PC-9 (cell line): Measurements from ENCODE around the gene CYSRT1.

ENCODE experiments used
- CTCF ChIP-seq: fragments of 200-600 bp; sonication (generic); conservative IDR thresholded peaks from 2 replicates; pipeline ENCODE4 v1.6.1; 2017; ENCODE audit warnings: mixed run types, antibody characterized with exemption, mild to moderate bottlenecking, moderate library complexity
- EZH2 ChIP-seq: fragments of 200-600 bp; sonication (generic); IDR thresholded peaks from 2 replicates; pipeline ENCODE4 v1.8.0; 2017; ENCODE audit warnings: antibody characterized with exemption, low read depth

- TF ChIP-seq CTCF (no peak), EZH2 (no peak)
Measured at GRCh38 chr9:137180491-137180890, 44.5 kb upstream of the CYSRT1 start.
